SW480 (cell line): Measurements from ENCODE around the gene PCDHGA10.
"Not testable (repeated sequence)": the region's sequence is repeated elsewhere in the genome, so short reads cannot be mapped to it uniquely, and the experiment has no call there.

Experiments
- DNase-seq: peaks from one replicate; pipeline ENCODE4 v3.0.0-alpha.2; 2016; ENCODE audit warnings: low spot score

PCDHGA10 gene

DNA sequence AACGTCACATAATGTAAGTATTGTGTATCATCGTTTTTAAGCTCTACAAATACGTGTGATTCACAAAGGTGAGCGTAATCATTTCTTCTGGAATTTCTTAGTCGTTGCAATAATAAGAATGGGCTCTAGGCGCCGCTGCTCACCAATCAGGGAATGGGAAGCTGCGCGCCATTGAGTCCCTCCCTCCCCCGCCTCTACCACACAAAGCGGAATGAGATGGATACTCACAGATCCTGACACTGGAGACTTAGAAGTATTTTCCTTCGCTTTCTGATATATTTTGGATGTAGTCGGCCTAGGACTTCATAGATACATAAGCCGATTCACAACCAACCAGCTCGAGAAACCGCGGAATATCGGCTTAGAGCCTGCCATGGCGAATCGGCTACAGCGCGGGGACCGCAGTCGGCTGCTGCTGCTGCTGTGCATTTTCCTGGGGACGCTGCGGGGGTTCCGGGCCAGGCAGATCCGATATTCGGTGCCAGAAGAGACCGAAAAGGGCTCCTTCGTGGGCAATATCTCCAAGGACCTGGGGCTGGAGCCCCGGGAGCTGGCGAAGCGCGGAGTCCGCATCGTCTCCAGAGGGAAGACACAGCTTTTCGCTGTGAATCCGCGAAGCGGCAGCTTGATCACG is 8.2 kb downstream of the PCDHGA10 start, which contains the start of gene PCDHGA11:
TSS of gene PCDHGA11 (plus strand) at position 197 of the 634 bp plus-strand sequence. CDS start at position 374, 177 bp downstream.
- DNase-seq, result no peak

DNA sequence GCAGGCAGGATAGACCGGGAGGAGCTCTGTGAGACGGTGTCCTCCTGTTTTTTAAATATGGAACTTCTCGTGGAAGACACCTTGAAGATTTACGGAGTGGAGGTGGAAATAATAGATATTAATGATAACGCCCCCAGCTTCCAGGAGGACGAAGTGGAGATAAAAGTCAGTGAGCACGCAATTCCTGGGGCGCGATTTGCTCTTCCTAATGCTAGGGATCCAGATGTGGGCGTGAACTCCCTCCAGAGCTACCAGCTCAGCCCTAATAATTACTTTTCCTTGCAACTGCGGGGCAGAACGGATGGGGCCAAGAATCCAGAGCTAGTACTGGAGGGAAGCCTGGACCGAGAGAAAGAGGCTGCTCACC is 8.7 kb downstream of the PCDHGA10 start:
- DNase-seq, result no peak

DNA sequence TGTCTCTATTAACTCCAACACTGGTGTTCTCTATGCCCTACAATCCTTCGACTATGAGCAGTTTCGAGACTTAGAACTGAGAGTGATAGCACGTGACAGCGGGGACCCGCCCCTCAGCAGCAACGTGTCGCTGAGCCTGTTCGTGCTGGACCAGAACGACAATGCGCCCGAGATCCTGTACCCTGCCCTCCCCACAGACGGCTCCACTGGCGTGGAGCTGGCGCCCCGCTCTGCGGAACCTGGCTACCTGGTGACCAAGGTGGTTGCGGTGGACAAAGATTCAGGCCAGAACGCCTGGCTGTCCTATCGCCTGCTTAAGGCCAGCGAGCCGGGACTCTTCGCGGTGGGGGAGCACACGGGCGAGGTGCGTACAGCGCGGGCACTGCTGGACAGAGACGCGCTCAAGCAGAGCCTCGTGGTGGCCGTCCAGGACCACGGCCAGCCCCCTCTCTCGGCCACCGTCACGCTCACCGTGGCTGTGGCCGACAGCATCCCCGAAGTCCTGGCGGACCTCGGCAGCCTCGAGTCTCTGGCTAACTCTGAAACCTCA is 10.0 kb downstream of the PCDHGA10 start:
- no peak for DNase-seq

DNA sequence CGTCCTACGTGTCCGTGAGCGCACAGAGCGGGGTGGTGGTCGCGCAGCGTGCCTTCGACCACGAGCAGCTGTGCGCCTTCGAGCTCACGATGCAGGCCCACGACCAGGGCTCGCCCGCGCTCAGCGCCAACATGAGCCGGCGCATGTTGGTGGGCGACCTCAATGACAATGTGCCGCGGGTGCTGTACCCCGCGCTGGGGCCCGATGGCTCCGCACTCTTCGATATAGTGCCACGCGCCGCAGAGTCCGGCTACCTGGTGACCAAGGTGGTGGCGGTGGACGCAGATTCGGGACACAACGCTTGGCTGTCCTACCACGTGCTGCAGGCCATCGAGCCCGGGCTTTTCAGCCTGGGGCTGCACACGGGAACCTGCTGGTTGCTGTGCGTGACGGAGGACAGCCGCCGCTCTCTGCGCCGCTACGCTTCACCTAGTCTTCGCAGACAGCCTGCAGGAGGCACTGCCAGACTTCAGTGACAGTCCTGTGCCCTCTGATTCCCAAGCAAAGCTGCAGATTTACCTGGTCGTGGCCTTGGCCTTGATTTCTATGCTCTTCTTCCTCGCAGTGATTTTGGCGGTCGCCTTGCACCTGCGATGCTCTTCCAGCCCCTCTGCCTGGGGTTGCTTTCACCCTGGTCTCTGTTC is 15.1 kb downstream of the PCDHGA10 start:
- no peak for DNase-seq

DNA sequence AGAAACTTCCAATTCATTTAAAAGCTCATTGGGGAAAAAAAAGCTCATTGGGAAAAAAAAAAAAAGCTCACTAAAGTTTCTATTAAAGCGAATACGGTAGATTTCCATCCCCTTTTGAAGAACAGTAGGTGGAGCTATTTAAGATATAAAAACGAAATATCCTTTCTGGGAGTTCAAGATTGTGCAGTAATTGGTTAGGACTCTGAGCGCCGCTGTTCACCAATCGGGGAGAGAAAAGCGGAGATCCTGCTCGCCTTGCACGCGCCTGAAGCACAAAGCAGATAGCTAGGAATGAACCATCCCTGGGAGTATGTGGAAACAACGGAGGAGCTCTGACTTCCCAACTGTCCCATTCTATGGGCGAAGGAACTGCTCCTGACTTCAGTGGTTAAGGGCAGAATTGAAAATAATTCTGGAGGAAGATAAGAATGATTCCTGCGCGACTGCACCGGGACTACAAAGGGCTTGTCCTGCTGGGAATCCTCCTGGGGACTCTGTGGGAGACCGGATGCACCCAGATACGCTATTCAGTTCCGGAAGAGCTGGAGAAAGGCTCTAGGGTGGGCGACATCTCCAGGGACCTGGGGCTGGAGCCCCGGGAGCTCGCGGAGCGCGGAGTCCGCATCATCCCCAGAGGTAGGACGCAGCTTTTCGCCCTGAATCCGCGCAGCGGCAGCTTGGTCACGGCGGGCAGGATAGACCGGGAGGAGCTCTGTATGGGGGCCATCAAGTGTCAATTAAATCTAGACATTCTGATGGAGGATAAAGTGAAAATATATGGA is 17.7 kb downstream of the PCDHGA10 start, which contains the start of gene PCDHGA12:
TSS of gene PCDHGA12 (plus strand) at position 176 of the 782 bp plus-strand sequence. CDS start at position 429, 253 bp downstream.
- DNase-seq, result no peak

DNA sequence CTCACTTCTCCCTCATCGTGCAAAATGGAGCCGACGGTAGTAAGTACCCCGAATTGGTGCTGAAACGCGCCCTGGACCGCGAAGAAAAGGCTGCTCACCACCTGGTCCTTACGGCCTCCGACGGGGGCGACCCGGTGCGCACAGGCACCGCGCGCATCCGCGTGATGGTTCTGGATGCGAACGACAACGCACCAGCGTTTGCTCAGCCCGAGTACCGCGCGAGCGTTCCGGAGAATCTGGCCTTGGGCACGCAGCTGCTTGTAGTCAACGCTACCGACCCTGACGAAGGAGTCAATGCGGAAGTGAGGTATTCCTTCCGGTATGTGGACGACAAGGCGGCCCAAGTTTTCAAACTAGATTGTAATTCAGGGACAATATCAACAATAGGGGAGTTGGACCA is 18.5 kb downstream of the PCDHGA10 start:
- DNase-seq, result no peak

DNA sequence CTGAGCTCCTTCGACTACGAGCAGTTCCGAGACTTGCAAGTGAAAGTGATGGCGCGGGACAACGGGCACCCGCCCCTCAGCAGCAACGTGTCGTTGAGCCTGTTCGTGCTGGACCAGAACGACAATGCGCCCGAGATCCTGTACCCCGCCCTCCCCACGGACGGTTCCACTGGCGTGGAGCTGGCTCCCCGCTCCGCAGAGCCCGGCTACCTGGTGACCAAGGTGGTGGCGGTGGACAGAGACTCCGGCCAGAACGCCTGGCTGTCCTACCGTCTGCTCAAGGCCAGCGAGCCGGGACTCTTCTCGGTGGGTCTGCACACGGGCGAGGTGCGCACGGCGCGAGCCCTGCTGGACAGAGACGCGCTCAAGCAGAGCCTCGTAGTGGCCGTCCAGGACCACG is 19.5 kb downstream of the PCDHGA10 start:
- not testable (repeated sequence) for DNase-seq

DNA sequence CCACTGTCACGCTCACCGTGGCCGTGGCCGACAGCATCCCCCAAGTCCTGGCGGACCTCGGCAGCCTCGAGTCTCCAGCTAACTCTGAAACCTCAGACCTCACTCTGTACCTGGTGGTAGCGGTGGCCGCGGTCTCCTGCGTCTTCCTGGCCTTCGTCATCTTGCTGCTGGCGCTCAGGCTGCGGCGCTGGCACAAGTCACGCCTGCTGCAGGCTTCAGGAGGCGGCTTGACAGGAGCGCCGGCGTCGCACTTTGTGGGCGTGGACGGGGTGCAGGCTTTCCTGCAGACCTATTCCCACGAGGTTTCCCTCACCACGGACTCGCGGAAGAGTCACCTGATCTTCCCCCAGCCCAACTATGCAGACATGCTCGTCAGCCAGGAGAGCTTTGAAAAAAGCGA is 19.9 kb downstream of the PCDHGA10 start:
- DNase-seq, result not testable (repeated sequence)

DNA sequence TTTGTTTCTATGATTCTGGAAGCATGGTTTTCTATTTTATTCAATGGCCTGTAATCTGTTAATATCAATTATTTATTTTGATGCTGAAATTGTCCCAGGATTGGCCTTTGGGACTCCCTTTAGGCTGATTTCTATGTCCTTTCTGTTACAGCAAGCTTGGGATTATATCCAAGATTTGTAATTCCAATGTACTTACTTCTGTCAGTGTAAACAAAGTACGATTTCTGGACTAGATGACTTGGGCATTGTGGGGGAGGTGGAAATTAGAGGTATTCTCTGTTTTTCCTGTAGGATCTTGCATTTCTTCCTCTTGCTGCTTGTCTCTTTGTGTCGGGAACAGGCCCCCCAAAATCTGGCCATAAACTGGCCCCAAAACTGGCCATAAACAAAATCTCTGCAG is 21.2 kb downstream of the PCDHGA10 start:
- DNase-seq, result no peak

DNA sequence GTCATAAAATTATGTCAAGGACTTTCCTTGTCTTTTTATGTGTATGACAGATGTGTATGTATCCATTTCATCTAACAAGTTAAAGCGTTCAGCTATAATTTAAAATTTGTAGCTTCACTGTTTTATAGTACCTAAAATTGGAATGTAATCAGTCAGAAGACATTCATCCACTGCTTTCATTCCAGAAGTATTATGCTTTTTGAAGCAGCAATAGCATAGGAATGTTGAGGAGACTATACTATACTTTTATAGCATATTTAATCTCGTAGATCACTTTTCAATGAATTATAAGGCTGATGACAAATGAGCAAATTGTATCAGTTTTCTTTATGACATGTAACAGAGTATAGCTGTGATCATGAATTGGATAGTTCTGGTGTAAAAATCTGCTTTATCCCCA is 24.4 kb downstream of the PCDHGA10 start:
- DNase-seq, result no peak

DNA sequence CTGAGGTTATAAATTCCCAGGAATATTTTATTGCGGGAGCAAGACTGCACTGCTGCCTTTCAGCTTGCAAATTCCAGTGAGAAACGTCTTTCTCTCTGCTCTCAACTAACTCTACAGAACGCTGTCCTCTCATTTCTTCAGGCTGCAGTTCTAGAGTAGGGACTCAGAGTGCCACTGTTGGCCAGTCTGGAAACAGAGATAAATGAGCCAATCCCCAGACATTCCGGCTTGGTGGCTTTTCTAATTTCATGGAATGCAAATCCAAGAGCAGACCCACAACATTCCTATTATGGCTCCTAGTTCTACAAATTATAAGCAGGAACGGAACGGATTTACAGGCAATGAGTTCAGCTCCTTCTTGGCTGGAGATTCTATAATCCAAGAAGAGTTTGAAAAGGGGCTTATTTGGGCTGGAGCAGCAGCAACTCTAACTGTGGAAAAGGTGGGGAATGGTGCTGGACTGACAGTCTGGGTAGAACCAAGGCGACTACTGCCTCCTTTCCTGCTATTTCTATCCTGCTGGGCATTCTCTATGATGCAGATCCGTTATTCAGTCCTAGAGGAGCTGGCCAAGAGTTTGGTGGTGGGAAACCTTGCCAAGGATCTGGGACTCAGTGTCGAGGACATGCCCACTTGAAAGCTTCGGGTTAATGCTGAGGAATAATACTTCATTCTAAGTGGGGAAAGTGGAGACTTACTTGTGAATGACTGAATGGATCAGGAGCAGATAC is 26.8 kb downstream of the PCDHGA10 start:
- peak; percentile 27 for DNase-seq

DNA sequence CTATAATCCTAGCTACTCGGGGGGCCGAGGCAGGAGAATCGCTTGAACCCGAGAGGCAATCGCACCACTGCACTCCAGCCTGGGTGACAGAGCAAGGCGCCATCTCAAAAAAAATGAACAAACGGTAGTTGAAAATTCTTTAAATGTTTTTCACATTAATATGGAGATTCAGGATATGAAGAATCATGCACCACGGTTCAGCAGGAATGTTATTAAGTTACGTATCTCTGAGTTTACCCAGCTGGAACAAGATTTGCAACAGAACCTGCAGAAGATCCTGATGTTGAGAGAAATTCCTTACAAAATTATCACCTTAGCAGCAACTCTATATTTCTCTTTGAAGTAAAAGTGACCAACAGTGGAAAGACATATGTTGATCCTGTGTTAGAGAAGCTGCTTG is 27.6 kb downstream of the PCDHGA10 start:
- DNase-seq, result no peak

DNA sequence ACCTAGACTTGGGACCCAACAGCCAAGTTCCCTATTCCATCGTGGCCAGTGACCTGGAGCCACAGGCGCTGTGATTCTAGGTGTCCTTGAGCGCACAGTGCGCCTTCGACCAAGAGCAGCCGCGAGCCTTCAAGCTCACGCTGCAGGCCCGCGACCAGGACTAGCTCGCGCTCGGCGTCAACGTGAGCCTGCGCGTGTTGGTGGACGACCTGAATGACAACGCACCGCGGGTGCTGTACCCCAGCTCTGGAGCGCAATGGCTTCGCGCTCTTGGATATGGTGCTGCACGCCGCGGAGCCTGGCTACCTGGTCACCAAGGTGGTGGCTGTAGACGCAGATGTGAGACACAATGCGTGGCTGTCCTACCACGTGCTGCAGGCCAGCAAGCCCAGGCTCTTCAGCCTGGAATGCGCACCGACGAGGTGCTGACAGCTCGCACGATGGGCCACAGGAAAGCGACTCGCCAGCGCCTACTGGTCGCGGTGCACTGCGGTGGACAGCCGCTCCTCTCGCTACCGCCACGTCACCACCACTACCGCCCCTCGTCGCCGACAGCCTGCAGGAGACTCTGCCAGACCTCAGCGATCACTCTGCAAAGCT is 28.9 kb downstream of the PCDHGA10 start:
- no peak for DNase-seq

DNA sequence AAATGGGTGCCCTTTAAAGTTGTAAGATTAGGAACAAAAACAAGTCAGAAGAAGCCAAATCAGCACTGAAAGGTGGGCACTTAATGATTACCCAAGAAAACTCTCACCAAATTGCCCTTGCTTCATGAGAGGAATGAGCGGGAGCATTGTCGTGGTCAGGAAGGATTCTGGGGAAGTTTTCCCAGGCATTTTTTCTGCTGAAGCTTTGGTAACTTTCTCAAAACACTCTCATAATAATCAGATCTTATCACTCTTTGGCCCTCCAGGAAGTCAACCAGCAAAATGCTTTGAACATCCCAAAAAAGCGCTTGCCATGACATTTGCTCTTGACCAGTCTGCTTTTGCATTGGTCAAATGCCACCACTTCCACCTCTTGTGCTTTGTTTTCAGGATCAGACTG is 52.6 kb downstream of the PCDHGA10 start:
- DNase-seq, result no peak
